22Rv1 (cell line): Measurements from ENCODE around the gene MIDN.

Experiments
- ZFX ChIP-seq: fragments of 450-650 bp; IDR thresholded peaks from 2 replicates; pipeline ENCODE4 v1.6.1; 2017; ENCODE audit warnings: antibody characterized with exemption, borderline replicate concordance
- TF ChIP-seq, protein P1 (sequence below): fragments of 450-650 bp; IDR thresholded peaks from 2 replicates; pipeline ENCODE4 v1.5.1; 2017; ENCODE audit warnings: mild to moderate bottlenecking

DNA sequence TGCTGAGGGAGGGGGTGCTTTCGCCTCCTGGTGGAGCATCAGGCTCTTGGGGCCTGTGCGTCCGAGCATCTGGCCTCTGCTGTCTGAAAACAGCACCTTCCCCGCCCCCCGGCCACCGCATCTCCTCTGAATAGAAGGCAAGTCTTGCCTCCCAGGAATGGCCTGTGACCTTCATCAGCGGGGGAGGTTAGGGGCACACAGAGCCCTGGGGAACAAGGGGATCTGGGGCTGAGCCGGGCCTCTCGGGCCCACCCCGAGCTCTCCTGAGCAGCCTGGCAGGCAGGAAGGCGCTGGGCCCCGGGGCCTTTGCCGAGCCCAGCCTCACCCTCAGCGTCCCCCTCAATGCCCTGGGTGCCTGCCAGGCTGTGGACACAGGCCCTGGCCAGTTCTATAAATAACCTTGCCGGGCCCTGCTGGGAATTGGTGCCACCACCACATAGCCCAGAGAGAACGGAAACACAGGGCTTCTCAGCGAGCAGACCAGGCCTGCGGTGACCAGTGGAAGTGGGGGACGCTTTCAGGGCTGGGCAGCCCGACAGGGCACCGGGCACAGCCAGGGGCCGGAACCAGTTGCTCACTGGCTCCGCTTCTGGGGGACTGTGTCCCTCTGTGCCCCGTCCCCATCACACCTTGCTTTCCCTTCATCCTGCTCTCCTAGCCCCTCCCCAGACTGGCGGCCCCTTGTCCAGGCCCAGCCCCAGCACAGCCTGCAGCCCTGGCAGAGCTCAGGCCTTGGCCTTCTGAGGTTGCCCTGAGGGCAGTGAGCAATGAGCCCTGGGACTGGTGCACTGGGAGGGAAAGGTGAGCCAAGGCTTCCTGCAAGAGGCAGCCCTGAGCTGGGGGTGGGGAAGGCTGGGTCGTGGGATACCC, 33.3 kb upstream of the MIDN start:
- TF ChIP-seq, protein P1, sequence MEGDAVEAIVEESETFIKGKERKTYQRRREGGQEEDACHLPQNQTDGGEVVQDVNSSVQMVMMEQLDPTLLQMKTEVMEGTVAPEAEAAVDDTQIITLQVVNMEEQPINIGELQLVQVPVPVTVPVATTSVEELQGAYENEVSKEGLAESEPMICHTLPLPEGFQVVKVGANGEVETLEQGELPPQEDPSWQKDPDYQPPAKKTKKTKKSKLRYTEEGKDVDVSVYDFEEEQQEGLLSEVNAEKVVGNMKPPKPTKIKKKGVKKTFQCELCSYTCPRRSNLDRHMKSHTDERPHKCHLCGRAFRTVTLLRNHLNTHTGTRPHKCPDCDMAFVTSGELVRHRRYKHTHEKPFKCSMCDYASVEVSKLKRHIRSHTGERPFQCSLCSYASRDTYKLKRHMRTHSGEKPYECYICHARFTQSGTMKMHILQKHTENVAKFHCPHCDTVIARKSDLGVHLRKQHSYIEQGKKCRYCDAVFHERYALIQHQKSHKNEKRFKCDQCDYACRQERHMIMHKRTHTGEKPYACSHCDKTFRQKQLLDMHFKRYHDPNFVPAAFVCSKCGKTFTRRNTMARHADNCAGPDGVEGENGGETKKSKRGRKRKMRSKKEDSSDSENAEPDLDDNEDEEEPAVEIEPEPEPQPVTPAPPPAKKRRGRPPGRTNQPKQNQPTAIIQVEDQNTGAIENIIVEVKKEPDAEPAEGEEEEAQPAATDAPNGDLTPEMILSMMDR: no peak
- TF ChIP-seq ZFX: no peak
